Activated naive CD8-positive, alpha-beta T cell (primary cell): ENCODE results near the gene ANKMY2.
"Not testable (repeated sequence)": the region's sequence is repeated elsewhere in the genome, so short reads cannot be mapped to it uniquely, and the experiment has no call there.

Source experiments
- H3K27ac Mint-ChIP-seq: one replicate; pipeline ENCODE4 v1.8.0; 2021; ENCODE audit warnings: mixed read lengths
- H3K27me3 Mint-ChIP-seq: one replicate; pipeline ENCODE4 v1.8.0; 2021; ENCODE audit warnings: mixed read lengths
- H3K36me3 Mint-ChIP-seq: one replicate; pipeline ENCODE4 v1.8.0; 2021; ENCODE audit warnings: mixed read lengths
- H3K4me1 Mint-ChIP-seq: one replicate; pipeline ENCODE4 v1.8.0; 2021; ENCODE audit warnings: low read depth, mixed read lengths
- H3K4me3 Mint-ChIP-seq: one replicate; pipeline ENCODE4 v1.8.0; 2021; ENCODE audit warnings: mild to moderate bottlenecking, mixed read lengths
- H3K9me3 Mint-ChIP-seq: one replicate; pipeline ENCODE4 v1.8.0; 2021; ENCODE audit warnings: low read depth, mixed read lengths

The ANKMY2 gene

GRCh38 chr7:16645593-16646471 is at the start of gene ANKMY2, which contains the start of gene BZW2:
ANKMY2 (minus strand) TSS chr7:16645754; CDS start chr7:16645573, 181 bp downstream.
BZW2 (plus strand) TSS chr7:16646181; CDS start chr7:16665444, 19,263 bp downstream.
- Mint-ChIP-seq H3K36me3 (peaks cover 11% of the 10 kb centered on the region), H3K27ac (peak within 1 kb of the TSS; percentile 100), H3K4me1 (peaks cover 66% of the 10 kb centered on the region), H3K9me3 (no peaks in the 10 kb centered on the region), H3K4me3 (peak within 1 kb of the TSS; percentile 100), H3K27me3 (no peaks in the 10 kb centered on the region)

- Mint-ChIP-seq H3K27me3 (no peaks in the 10 kb centered on the region), H3K9me3 (no peaks in the 10 kb centered on the region), H3K36me3 (peaks cover 34% of the 10 kb centered on the region), H3K4me3 (no peak overlapping the region), H3K27ac (no peak overlapping the region), H3K4me1 (no peaks in the 10 kb centered on the region)
Observed at GRCh38 chr7:16694806-16695205, 49.3 kb upstream of the ANKMY2 start.

GRCh38 chr7:16693601-16694318 is 48.2 kb upstream of the ANKMY2 start:
- peaks cover 30% of the 10 kb centered on the region for H3K36me3 Mint-ChIP-seq
- no peaks in the 10 kb centered on the region for H3K27me3 Mint-ChIP-seq
- no peaks in the 10 kb centered on the region for H3K9me3 Mint-ChIP-seq
- H3K4me3 Mint-ChIP-seq: no peak overlapping the region
- H3K27ac Mint-ChIP-seq: no peak overlapping the region
- H3K4me1 Mint-ChIP-seq: no peaks in the 10 kb centered on the region

GRCh38 chr7:16691241-16691640 is 45.7 kb upstream of the ANKMY2 start:
- Mint-ChIP-seq H3K9me3 (no peaks in the 10 kb centered on the region), H3K4me1 (no peaks in the 10 kb centered on the region), H3K4me3 (no peak overlapping the region), H3K27me3 (no peaks in the 10 kb centered on the region), H3K36me3 (peaks cover 22% of the 10 kb centered on the region), H3K27ac (no peak overlapping the region)

GRCh38 chr7:16688249-16688648 is 42.7 kb upstream of the ANKMY2 start:
- no peak overlapping the region for H3K27ac Mint-ChIP-seq
- H3K27me3 Mint-ChIP-seq: no peaks in the 10 kb centered on the region
- peaks cover 22% of the 10 kb centered on the region for H3K36me3 Mint-ChIP-seq
- no peak overlapping the region for H3K4me3 Mint-ChIP-seq
- H3K9me3 Mint-ChIP-seq: no peaks in the 10 kb centered on the region
- H3K4me1 Mint-ChIP-seq: peaks cover 18% of the 10 kb centered on the region

GRCh38 chr7:16685535-16685934 is 40.0 kb upstream of the ANKMY2 start:
- peaks cover 24% of the 10 kb centered on the region for H3K36me3 Mint-ChIP-seq
- H3K4me1 Mint-ChIP-seq: peaks cover 19% of the 10 kb centered on the region
- H3K9me3 Mint-ChIP-seq: no peaks in the 10 kb centered on the region
- peak overlapping the region; percentile 83 for H3K27ac Mint-ChIP-seq
- no peaks in the 10 kb centered on the region for H3K27me3 Mint-ChIP-seq
- no peak overlapping the region for H3K4me3 Mint-ChIP-seq

GRCh38 chr7:16684935-16685334 is 39.4 kb upstream of the ANKMY2 start:
- Mint-ChIP-seq H3K27ac (peak overlapping the region; percentile 83), H3K36me3 (peaks cover 28% of the 10 kb centered on the region), H3K4me3 (no peak overlapping the region), H3K27me3 (no peaks in the 10 kb centered on the region), H3K9me3 (no peaks in the 10 kb centered on the region), H3K4me1 (peaks cover 19% of the 10 kb centered on the region)

GRCh38 chr7:16678645-16679566 is 33.4 kb upstream of the ANKMY2 start:
- not testable (repeated sequence) for H3K9me3 Mint-ChIP-seq, H3K27me3 Mint-ChIP-seq, H3K4me3 Mint-ChIP-seq, H3K4me1 Mint-ChIP-seq
- H3K36me3 Mint-ChIP-seq: peaks cover 33% of the 10 kb centered on the region
- H3K27ac Mint-ChIP-seq: peak overlapping the region; percentile 10

GRCh38 chr7:16677978-16678494 is 32.5 kb upstream of the ANKMY2 start:
- H3K9me3 Mint-ChIP-seq: no peaks in the 10 kb centered on the region
- H3K36me3 Mint-ChIP-seq: peaks cover 31% of the 10 kb centered on the region

GRCh38 chr7:16675277-16675676 is 29.7 kb upstream of the ANKMY2 start:
- H3K27ac Mint-ChIP-seq: no peak overlapping the region
- H3K27me3 Mint-ChIP-seq: no peaks in the 10 kb centered on the region
- H3K4me1 Mint-ChIP-seq: peaks cover 15% of the 10 kb centered on the region
- H3K9me3 Mint-ChIP-seq: peaks cover under 1% of the 10 kb centered on the region
- H3K4me3 Mint-ChIP-seq: no peak overlapping the region
- peaks cover 31% of the 10 kb centered on the region for H3K36me3 Mint-ChIP-seq

More at GRCh38 chr7:16677978-16678494, 32.5 kb upstream of the ANKMY2 start:
- H3K27ac Mint-ChIP-seq: no peak overlapping the region
- H3K4me1 Mint-ChIP-seq: peaks cover 1% of the 10 kb centered on the region
- H3K4me3 Mint-ChIP-seq: no peak overlapping the region
- no peaks in the 10 kb centered on the region for H3K27me3 Mint-ChIP-seq

- Mint-ChIP-seq H3K27me3 (no peaks in the 10 kb centered on the region), H3K9me3 (peaks cover 4% of the 10 kb centered on the region), H3K4me3 (no peak overlapping the region), H3K36me3 (peaks cover 26% of the 10 kb centered on the region), H3K27ac (no peak overlapping the region), H3K4me1 (peaks cover 29% of the 10 kb centered on the region)
Observed at GRCh38 chr7:16671811-16672210, 26.3 kb upstream of the ANKMY2 start.

- Mint-ChIP-seq H3K4me1 (peaks cover 29% of the 10 kb centered on the region), H3K36me3 (peaks cover 23% of the 10 kb centered on the region), H3K27me3 (no peaks in the 10 kb centered on the region), H3K9me3 (peaks cover 4% of the 10 kb centered on the region), H3K4me3 (no peak overlapping the region), H3K27ac (no peak overlapping the region)
Observed at GRCh38 chr7:16670731-16671344, 25.3 kb upstream of the ANKMY2 start.

GRCh38 chr7:16670021-16670420 is 24.5 kb upstream of the ANKMY2 start:
- Mint-ChIP-seq H3K9me3 (peaks cover 4% of the 10 kb centered on the region), H3K27ac (peak overlapping the region; percentile 13), H3K36me3 (peaks cover 26% of the 10 kb centered on the region), H3K4me1 (peaks cover 31% of the 10 kb centered on the region), H3K4me3 (no peak overlapping the region), H3K27me3 (no peaks in the 10 kb centered on the region)

GRCh38 chr7:16669581-16669980 is 24.0 kb upstream of the ANKMY2 start:
- no peak overlapping the region for H3K27ac Mint-ChIP-seq
- peaks cover 4% of the 10 kb centered on the region for H3K9me3 Mint-ChIP-seq
- no peaks in the 10 kb centered on the region for H3K27me3 Mint-ChIP-seq
- H3K4me3 Mint-ChIP-seq: no peak overlapping the region
- H3K36me3 Mint-ChIP-seq: peaks cover 26% of the 10 kb centered on the region
- H3K4me1 Mint-ChIP-seq: peaks cover 31% of the 10 kb centered on the region
